Gastrocnemius medialis (tissue), 4 donors: ENCODE data around the gene BBOF1. TPM values are rescaled to one million over a fixed set of nuclear protein-coding genes. Genes with fewer than 3 reads are reported as not detected.
"Not testable (repeated sequence)": the region's sequence is repeated elsewhere in the genome, so short reads cannot be mapped to it uniquely, and the experiment has no call there.

Experiments
- ATAC-seq, 2 donors: fragments of 150-250 bp; one replicate each; pipeline ENCODE4 v1.9.1; 2016
- DNase-seq, 2 donors: peaks; one replicate each; pipeline ENCODE4 v3.0.0-alpha.2; 2019
- H3K27ac ChIP-seq, 4 donors: fragments of 200-600 bp; sonication (generic); 1 replicate in 1 of 4; 2 replicates in 3 of 4; pipeline ENCODE4 v1.5.1; 2016 to 2018; ENCODE audit warnings: mild to moderate bottlenecking in 2 of 4, moderate library complexity in 1 of 4
- H3K27me3 ChIP-seq, 3 donors: fragments of 200-600 bp; sonication (generic) in 2 of 3; 1 replicate in 1 of 3; 2 replicates in 2 of 3; pipeline versions ENCODE4 v1.5.1 to v1.6.0; 2016 to 2019; ENCODE audit warnings: mild to moderate bottlenecking in 1 of 3, moderate library complexity in 1 of 3
- H3K36me3 ChIP-seq, 2 donors: fragments of 200-600 bp; sonication (generic) in 1 of 2; one replicate each; pipeline ENCODE4 v1.5.1; 2017 to 2018
- H3K4me1 ChIP-seq, 2 donors: fragments of 200-600 bp; sonication (generic) in 1 of 2; one replicate each; pipeline ENCODE4 v1.5.1; 2016 to 2017; ENCODE audit warnings: mild to moderate bottlenecking in 2 of 2
- H3K4me3 ChIP-seq, 4 donors: fragments of 200-600 bp; sonication (generic) in 3 of 4; 1 replicate in 1 of 4; 2 replicates in 3 of 4; pipeline ENCODE4 v1.5.1; 2016 to 2019; ENCODE audit warnings: mild to moderate bottlenecking in 2 of 4
- H3K9me3 ChIP-seq, 3 donors: fragments of 200-600 bp; sonication (generic) in 2 of 3; 1 replicate in 1 of 3; 2 replicates in 2 of 3; pipeline ENCODE4 v1.5.1; 2016 to 2019
- POLR2A ChIP-seq, 2 donors: fragments of 450-650 bp; IDR thresholded peaks; one replicate each; pipeline ENCODE4 v1.6.1; 2017; ENCODE audit warnings: antibody characterized with exemption in 2 of 2, mild to moderate bottlenecking in 2 of 2, moderate library complexity in 2 of 2
- in situ Hi-C, 4 donors: fragments of 200-750 bp; cut with MboI; loops; one replicate each; pipeline versions ENCODE4 v1.15.0 to v1.8.0; 2017; ENCODE audit warnings: low sequenced_read_pairs in 4 of 4
- intact Hi-C: fragments of 100-400 bp; cut with DNase I; formaldehyde crosslinking; loops from one replicate; pipeline ENCODE4 v1.15.1; 2023; ENCODE audit warnings: low total_unique reads
- total RNA-seq, 4 donors: library from RNA; depleted of rRNA; stranded (reverse); fragments of >200 nt; gene quantifications; one replicate each; pipeline versions ENCODE4 v1.1.0 to v1.2.3, GENCODE V29; 2016
- TF ChIP-seq, protein P1 (sequence below), 5 experiments: fragments of 450-650 bp in 3 of 5; fragments of 200-600 bp in 2 of 5; sonication (generic) in 2 of 5; IDR thresholded peaks in 4 of 5; conservative IDR thresholded peaks in 1 of 5; 1 replicate in 4 of 5; 2 replicates in 1 of 5; pipeline ENCODE4 v1.5.1; 2016 to 2019; ENCODE audit warnings: antibody characterized with exemption in 5 of 5, mild to moderate bottlenecking in 3 of 5, moderate library complexity in 3 of 5

Gene BBOF1
- total RNA-seq, 4 donors from 2014 or later, result 0.95 to 8.7 (median 1.9) TPM

GRCh38 chr14:73997108-73997943 is 21.8 kb upstream of the BBOF1 start:
- intact Hi-C loops, result no loop called here
- no peak overlapping the region for H3K4me3 ChIP-seq
- no peak for DNase-seq
- in situ Hi-C loops, result no loop called here
- H3K9me3 ChIP-seq, result no peaks in the 10 kb centered on the region
- no peaks in the 10 kb centered on the region for H3K36me3 ChIP-seq
- no peaks in the 10 kb centered on the region for H3K27me3 ChIP-seq
- H3K27ac ChIP-seq, result no peak overlapping the region
- TF ChIP-seq, protein P1, sequence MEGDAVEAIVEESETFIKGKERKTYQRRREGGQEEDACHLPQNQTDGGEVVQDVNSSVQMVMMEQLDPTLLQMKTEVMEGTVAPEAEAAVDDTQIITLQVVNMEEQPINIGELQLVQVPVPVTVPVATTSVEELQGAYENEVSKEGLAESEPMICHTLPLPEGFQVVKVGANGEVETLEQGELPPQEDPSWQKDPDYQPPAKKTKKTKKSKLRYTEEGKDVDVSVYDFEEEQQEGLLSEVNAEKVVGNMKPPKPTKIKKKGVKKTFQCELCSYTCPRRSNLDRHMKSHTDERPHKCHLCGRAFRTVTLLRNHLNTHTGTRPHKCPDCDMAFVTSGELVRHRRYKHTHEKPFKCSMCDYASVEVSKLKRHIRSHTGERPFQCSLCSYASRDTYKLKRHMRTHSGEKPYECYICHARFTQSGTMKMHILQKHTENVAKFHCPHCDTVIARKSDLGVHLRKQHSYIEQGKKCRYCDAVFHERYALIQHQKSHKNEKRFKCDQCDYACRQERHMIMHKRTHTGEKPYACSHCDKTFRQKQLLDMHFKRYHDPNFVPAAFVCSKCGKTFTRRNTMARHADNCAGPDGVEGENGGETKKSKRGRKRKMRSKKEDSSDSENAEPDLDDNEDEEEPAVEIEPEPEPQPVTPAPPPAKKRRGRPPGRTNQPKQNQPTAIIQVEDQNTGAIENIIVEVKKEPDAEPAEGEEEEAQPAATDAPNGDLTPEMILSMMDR (IDR thresholded peaks at IDR 0.05 in 4 of 5, conservative IDR thresholded peaks at IDR 0.05 in 1 of 5), result no peak
- no peak for TF ChIP-seq POLR2A (IDR thresholded peaks at IDR 0.05)
- no peak for ATAC-seq
- H3K4me1 ChIP-seq, result no peaks in the 10 kb centered on the region

DNA sequence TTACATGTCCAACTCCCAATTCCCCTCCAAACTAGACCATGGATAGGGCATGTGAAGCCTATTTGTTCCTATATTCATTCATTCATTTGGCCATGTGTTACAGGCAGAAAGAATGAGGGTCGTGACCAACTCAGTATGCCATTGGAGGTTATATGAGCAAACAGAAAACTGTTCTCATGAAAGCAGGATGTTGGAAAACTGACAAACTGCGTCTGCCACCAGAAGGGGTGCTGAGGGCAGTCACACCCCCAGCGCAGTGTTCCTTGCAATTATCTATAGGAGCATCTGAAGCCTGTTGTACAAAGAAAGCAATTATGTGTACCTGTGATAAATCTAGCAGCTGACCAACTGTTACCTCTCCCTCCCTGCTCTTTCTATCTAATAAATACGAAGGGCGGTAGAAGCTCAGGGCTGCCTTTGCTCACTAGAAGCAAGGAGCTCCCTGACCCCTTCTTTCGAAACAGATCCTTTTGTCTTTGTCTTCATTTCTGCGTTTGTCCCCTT is 21.2 kb upstream of the BBOF1 start:
- ATAC-seq (no peak), DNase-seq (no peak)
- H3K4me3 ChIP-seq, result no peak overlapping the region
- H3K27me3 ChIP-seq, result no peaks in the 10 kb centered on the region
- TF ChIP-seq POLR2A (IDR thresholded peaks at IDR 0.05), result no peak
- TF ChIP-seq, protein P1 (IDR thresholded peaks at IDR 0.05 in 4 of 5, conservative IDR thresholded peaks at IDR 0.05 in 1 of 5), result no peak
- no peaks in the 10 kb centered on the region for H3K4me1 ChIP-seq
- no peak overlapping the region for H3K27ac ChIP-seq
- intact Hi-C loops (no loop called here), in situ Hi-C loops (no loop called here)
- H3K36me3 ChIP-seq, result peaks cover 0 to 2% of the 10 kb centered on the region in 2 donors
- no peaks in the 10 kb centered on the region for H3K9me3 ChIP-seq

DNA sequence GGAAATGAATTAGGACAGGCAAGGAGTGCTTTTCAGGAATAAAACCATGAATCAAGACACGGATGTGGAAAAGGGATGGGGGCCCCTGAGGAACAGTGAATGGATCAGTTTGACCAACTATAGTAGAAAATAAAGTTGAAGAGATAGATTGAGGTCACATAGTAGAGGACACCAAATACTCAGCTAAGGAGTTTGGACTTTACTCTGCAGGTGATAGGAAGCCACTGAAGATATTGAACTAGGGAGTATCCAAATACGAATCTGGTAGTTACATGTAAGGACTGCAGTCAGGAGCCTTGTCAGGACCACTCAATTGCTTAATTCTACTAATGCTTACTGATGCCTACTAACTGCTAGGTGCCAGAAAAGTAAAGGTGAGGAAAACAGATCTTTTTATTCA is 20.4 kb upstream of the BBOF1 start:
- peaks cover 0 to 7% of the 10 kb centered on the region in 2 donors for H3K36me3 ChIP-seq
- no peak for DNase-seq
- H3K27me3 ChIP-seq, result no peaks in the 10 kb centered on the region
- no peaks in the 10 kb centered on the region for H3K9me3 ChIP-seq
- intact Hi-C loops (no loop called here), in situ Hi-C loops (no loop called here)
- ATAC-seq, result no peak
- H3K27ac ChIP-seq, result no peak overlapping the region
- no peaks in the 10 kb centered on the region for H3K4me1 ChIP-seq
- TF ChIP-seq POLR2A (IDR thresholded peaks at IDR 0.05), result no peak
- TF ChIP-seq, protein P1 (IDR thresholded peaks at IDR 0.05 in 4 of 5, conservative IDR thresholded peaks at IDR 0.05 in 1 of 5), result no peak
- H3K4me3 ChIP-seq, result no peak overlapping the region

DNA sequence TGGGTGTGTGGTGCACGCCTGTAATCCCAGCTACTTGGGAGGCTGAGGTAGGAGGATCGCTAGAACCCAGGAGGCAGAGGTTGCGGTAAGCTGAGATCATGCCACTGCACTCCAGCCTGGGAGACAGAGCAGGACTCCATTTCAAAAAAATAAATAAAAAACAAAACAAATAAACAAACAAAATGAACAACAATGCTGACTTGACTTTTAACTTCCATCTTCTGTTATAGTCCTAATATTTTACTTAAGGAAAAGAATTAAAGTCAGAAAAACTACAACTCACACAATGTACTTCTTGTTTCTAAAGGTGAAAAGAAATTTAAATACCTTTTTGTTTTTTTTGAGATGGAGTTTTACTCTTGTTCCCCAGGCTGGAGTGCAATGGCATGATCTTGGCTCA is 13.5 kb upstream of the BBOF1 start:
- H3K9me3 ChIP-seq, DNase-seq, ATAC-seq, H3K4me1 ChIP-seq, in situ Hi-C loops, H3K4me3 ChIP-seq, intact Hi-C loops, H3K27me3 ChIP-seq, H3K27ac ChIP-seq: not testable (repeated sequence)
- H3K36me3 ChIP-seq, result peaks cover 0 to 28% of the 10 kb centered on the region in 2 donors

GRCh38 chr14:74008843-74009499 is 10.2 kb upstream of the BBOF1 start:
- Histone ChIP-seq H3K27me3 (no peaks in the 10 kb centered on the region), H3K4me1 (no peaks in the 10 kb centered on the region), H3K36me3 (peaks cover 0 to 29% of the 10 kb centered on the region in 2 donors), H3K4me3 (no peak overlapping the region), H3K9me3 (no peaks in the 10 kb centered on the region), H3K27ac (no peak overlapping the region)
- DNase-seq (no peak), ATAC-seq (no peak)
- in situ Hi-C loops, result no loop called here
- TF ChIP-seq, protein P1 (IDR thresholded peaks at IDR 0.05 in 4 of 5, conservative IDR thresholded peaks at IDR 0.05 in 1 of 5), result no peak
- TF ChIP-seq POLR2A (IDR thresholded peaks at IDR 0.05), result no peak
- intact Hi-C loops, result no loop called here
